Measurements from ENCODE around the gene CCR5AS.
"Not testable (repeated sequence)": the region's sequence is repeated elsewhere in the genome, so short reads cannot be mapped to it uniquely, and the experiment has no call there.

DNA sequence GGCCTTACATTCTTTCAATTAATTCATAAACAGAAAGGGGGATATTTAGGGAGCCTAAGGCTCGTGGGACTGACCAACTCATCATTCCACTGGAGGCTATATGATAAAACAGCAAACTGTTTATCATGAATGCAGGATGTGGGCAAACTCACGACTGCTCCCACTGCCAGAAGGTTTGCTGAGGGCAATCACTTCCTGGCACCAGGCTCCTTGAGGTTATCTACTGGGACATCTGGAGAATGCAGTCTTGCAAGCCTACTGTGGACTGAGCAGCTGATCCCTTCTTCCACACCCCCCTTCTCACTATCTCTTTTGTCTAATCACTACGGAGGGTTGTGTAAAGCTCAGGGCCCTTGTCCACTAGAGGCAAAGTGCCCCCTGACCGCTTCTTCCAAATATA is 26.3 kb upstream of the CCR5AS start:
- TF ChIP-seq, protein P1, sequence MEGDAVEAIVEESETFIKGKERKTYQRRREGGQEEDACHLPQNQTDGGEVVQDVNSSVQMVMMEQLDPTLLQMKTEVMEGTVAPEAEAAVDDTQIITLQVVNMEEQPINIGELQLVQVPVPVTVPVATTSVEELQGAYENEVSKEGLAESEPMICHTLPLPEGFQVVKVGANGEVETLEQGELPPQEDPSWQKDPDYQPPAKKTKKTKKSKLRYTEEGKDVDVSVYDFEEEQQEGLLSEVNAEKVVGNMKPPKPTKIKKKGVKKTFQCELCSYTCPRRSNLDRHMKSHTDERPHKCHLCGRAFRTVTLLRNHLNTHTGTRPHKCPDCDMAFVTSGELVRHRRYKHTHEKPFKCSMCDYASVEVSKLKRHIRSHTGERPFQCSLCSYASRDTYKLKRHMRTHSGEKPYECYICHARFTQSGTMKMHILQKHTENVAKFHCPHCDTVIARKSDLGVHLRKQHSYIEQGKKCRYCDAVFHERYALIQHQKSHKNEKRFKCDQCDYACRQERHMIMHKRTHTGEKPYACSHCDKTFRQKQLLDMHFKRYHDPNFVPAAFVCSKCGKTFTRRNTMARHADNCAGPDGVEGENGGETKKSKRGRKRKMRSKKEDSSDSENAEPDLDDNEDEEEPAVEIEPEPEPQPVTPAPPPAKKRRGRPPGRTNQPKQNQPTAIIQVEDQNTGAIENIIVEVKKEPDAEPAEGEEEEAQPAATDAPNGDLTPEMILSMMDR (IDR thresholded peaks at IDR 0.05), result not testable (repeated sequence)
- TF ChIP-seq ZFX (IDR thresholded peaks at IDR 0.05; ENCODE audit: borderline replicate concordance), result not testable (repeated sequence)

Measured in 22Rv1 (cell line).